ENCODE data around the gene PEMT. TPM values are rescaled to one million over a fixed set of nuclear protein-coding genes. Genes with fewer than 3 reads are reported as not detected.

PEMT gene
- total RNA-seq, 4 donors from 2014 or later: 54.6 to 76.9 (median 63.0) TPM

- TF ChIP-seq, protein P1, sequence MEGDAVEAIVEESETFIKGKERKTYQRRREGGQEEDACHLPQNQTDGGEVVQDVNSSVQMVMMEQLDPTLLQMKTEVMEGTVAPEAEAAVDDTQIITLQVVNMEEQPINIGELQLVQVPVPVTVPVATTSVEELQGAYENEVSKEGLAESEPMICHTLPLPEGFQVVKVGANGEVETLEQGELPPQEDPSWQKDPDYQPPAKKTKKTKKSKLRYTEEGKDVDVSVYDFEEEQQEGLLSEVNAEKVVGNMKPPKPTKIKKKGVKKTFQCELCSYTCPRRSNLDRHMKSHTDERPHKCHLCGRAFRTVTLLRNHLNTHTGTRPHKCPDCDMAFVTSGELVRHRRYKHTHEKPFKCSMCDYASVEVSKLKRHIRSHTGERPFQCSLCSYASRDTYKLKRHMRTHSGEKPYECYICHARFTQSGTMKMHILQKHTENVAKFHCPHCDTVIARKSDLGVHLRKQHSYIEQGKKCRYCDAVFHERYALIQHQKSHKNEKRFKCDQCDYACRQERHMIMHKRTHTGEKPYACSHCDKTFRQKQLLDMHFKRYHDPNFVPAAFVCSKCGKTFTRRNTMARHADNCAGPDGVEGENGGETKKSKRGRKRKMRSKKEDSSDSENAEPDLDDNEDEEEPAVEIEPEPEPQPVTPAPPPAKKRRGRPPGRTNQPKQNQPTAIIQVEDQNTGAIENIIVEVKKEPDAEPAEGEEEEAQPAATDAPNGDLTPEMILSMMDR (IDR thresholded peaks at IDR 0.05; ENCODE audit: low read depth): no peak
Observed at GRCh38 chr17:17626840-17627239, 35.3 kb upstream of the PEMT start.

DNA sequence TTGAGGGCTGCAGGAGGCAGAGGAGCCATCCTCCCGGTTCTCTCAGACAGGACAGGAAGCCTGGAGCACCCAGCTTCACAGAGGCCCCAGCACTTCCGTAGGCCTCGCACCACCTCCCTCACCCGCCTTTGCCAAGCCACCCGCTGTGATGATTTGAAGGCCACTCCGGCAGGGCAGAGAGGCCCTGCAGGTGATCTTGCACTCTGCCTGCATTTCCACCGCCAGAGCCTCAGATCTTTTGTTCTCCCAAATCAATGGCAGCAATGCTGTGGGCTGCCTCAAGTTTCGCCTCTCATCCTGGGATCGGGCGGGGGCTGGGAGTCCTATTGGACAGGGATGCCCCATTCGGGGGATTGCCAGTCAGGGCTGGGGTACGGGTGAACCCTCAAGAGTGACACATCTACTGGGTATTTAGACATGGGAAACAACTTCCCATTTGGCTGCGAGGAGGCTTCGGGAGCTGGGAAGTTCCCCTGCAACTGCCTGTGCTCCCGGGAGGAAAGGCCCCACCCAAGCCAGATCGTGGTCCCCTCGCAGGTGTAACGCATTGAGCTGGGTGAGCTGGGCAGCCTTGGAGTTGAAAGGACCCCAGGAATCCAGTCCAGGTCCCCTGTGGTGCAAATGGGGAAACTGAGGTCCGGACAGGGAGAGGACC is 34.8 kb upstream of the PEMT start:
- TF ChIP-seq, protein P1 (IDR thresholded peaks at IDR 0.05; ENCODE audit: low read depth): no peak

DNA sequence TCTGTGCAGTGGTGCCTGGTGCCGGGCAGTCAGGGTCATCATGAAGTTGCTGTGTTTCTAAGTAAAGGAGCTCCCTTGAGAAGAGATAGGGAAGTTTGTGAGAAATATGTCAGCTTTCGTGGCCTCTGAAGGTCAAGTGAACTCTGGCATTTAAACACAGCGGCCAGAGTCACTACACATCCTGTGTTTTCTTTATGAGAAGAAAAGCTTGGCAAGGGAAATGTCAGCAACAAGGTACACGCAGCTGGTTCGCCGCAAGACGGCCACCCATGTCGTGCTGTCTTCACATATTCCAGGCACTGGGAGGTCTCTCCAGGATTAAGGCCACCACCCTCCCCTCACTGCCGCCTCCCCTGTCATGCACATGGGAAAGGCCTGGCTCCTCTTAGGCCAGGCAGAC is 33.2 kb upstream of the PEMT start:
- TF ChIP-seq, protein P1 (IDR thresholded peaks at IDR 0.05; ENCODE audit: low read depth): no peak

GRCh38 chr17:17623904-17624303 is 32.4 kb upstream of the PEMT start:
- TF ChIP-seq, protein P1 (IDR thresholded peaks at IDR 0.05; ENCODE audit: low read depth): no peak

GRCh38 chr17:17621254-17621653 is 29.7 kb upstream of the PEMT start:
- TF ChIP-seq, protein P1 (IDR thresholded peaks at IDR 0.05; ENCODE audit: low read depth): no peak

DNA sequence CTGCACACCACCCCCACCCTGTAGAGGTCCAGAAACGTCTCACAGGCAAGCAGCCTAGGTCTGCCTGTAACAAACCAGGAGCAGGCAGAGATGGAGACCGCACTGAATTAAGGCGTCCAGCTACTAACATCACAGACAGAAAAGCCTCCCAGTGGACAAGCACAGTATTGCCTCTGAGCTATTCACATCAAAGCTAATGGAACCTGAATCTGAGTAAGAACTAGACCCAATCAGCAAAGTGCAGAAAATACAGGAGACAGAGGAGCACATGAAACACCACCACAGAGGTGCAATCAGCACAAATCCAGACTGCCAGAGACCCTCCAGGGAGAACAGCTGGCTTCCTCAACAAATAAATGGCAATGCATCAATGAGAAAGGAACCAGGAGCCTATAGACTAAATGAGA is 22.2 kb upstream of the PEMT start:
- TF ChIP-seq, protein P1 (IDR thresholded peaks at IDR 0.05; ENCODE audit: low read depth): no peak

GRCh38 chr17:17612085-17613022 is 20.8 kb upstream of the PEMT start:
- TF ChIP-seq, protein P1 (IDR thresholded peaks at IDR 0.05; ENCODE audit: low read depth): no peak
